HG03135 (cell line): ENCODE measurements around the gene CLPTM1L.

Experiments used
- ATAC-seq: cut with Tn5 transposase; IDR thresholded peaks from one replicate; pipeline ENCODE4 v1.9.1; 2021; ENCODE audit warnings: mild to moderate bottlenecking, moderate library complexity; ENCODE audit not compliant: unreplicated experiment

CLPTM1L gene

GRCh38 chr5:1315709-1316587 is 29.0 kb downstream of the CLPTM1L start:
- peak; percentile 56 for ATAC-seq

GRCh38 chr5:1315018-1315708 is 29.7 kb downstream of the CLPTM1L start:
- ATAC-seq: peak; percentile 0

- ATAC-seq: no peak
Measured at GRCh38 chr5:1314564-1314982, 30.3 kb downstream of the CLPTM1L start.

- peak; percentile 77 for ATAC-seq
Measured at GRCh38 chr5:1312993-1313833, 31.7 kb downstream of the CLPTM1L start.

GRCh38 chr5:1312206-1312605 is 32.7 kb downstream of the CLPTM1L start:
- ATAC-seq: no peak

- no peak for ATAC-seq
Measured at GRCh38 chr5:1311439-1312055, 33.4 kb downstream of the CLPTM1L start.

- ATAC-seq: no peak
Measured at GRCh38 chr5:1310118-1310517, 34.8 kb downstream of the CLPTM1L start.

GRCh38 chr5:1304033-1304432 is 40.9 kb downstream of the CLPTM1L start:
- no peak for ATAC-seq

GRCh38 chr5:1302258-1302657 is 42.6 kb downstream of the CLPTM1L start:
- ATAC-seq: no peak

- ATAC-seq: no peak
Measured at GRCh38 chr5:1300581-1301083, 44.3 kb downstream of the CLPTM1L start.

- ATAC-seq: no peak
Measured at GRCh38 chr5:1299961-1300360, 44.9 kb downstream of the CLPTM1L start.

- ATAC-seq: no peak
Measured at GRCh38 chr5:1299511-1299850, 45.4 kb downstream of the CLPTM1L start.

- no peak for ATAC-seq
Measured at GRCh38 chr5:1298723-1299510, 46.0 kb downstream of the CLPTM1L start.

GRCh38 chr5:1298067-1298551 is 46.8 kb downstream of the CLPTM1L start:
- no peak for ATAC-seq

- ATAC-seq: no peak
Measured at GRCh38 chr5:1297243-1297642, 47.7 kb downstream of the CLPTM1L start.

GRCh38 chr5:1295650-1296037 is 49.3 kb downstream of the CLPTM1L start:
- ATAC-seq: no peak

- no peak for ATAC-seq
Measured at GRCh38 chr5:1294835-1295649, 49.9 kb downstream of the CLPTM1L start, which contains the start of gene TERT. Gene TERT (minus strand): TSS chr5:1295068. CDS start chr5:1294989, 79 bp downstream.

GRCh38 chr5:1294206-1294834 is 50.6 kb downstream of the CLPTM1L start:
- ATAC-seq: no peak
